DND-41 (cell line): ENCODE data around the gene TAS2R40.

Source experiments
- ATAC-seq: fragments of 200-7000 bp; cut with Tn5 transposase; 3 replicates; pipeline ENCODE4 v1.9.1; 2021; ENCODE audit warnings: low read depth; ENCODE audit not compliant: insufficient read depth
- DNase-seq: peaks from one replicate; pipeline ENCODE4 v3.0.0-alpha.2; 2020
- H2AFZ ChIP-seq: 2 replicates; pipeline ENCODE4 v1.6.0; 2012; ENCODE audit warnings: low read depth, low read length
- H3K27ac ChIP-seq: 2 replicates; pipeline ENCODE4 v1.5.1; 2012; ENCODE audit warnings: low read length, inconsistent platforms
- H3K27me3 ChIP-seq: fragments of 200-600 bp; sonication (generic); 2 replicates; pipeline ENCODE4 v1.6.0; 2012; ENCODE audit warnings: low read length, mild to moderate bottlenecking, inconsistent platforms; ENCODE audit not compliant: insufficient read depth, poor library complexity
- H3K36me3 ChIP-seq: 2 replicates; pipeline ENCODE4 v1.5.1; 2012; ENCODE audit warnings: low read length, inconsistent platforms; ENCODE audit not compliant: insufficient read depth
- H3K4me1 ChIP-seq: 2 replicates; pipeline ENCODE4 v1.5.1; 2012; ENCODE audit warnings: mild to moderate bottlenecking, low read length; ENCODE audit not compliant: insufficient read depth
- H3K4me2 ChIP-seq: 2 replicates; pipeline ENCODE4 v1.6.0; 2012; ENCODE audit warnings: mild to moderate bottlenecking, moderate library complexity, low read length, inconsistent platforms; ENCODE audit not compliant: insufficient read depth
- H3K4me3 ChIP-seq, 2 experiments: fragments of 200-600 bp in 1 of 2; shearing (Covaris generic) in 1 of 2; 2 replicates each; pipeline ENCODE4 v1.5.1; 2012 to 2016; ENCODE audit warnings: inconsistent platforms in 2 of 2, low read length in 2 of 2, mild to moderate bottlenecking in 2 of 2, low read depth in 1 of 2, moderate library complexity in 1 of 2
- H3K79me2 ChIP-seq: 2 replicates; pipeline ENCODE4 v1.6.0; 2012; ENCODE audit warnings: low read length, inconsistent platforms; ENCODE audit not compliant: insufficient read depth
- H3K9ac ChIP-seq: 2 replicates; pipeline ENCODE4 v1.6.0; 2012; ENCODE audit warnings: low read depth, mild to moderate bottlenecking, inconsistent platforms, low read length, moderate library complexity
- H3K9me3 ChIP-seq: 2 replicates; pipeline ENCODE4 v1.5.1; 2012; ENCODE audit warnings: low read length, moderate library complexity, mild to moderate bottlenecking, inconsistent platforms; ENCODE audit not compliant: insufficient read depth, severe bottlenecking
- H4K20me1 ChIP-seq: 2 replicates; pipeline ENCODE4 v1.6.0; 2012; ENCODE audit warnings: low read length; ENCODE audit not compliant: insufficient read depth
- EZH2 ChIP-seq: IDR thresholded peaks from 3 replicates; pipeline ENCODE4 v1.6.1; 2012; ENCODE audit warnings: borderline replicate concordance, low read depth, mild to moderate bottlenecking, moderate library complexity, low read length, inconsistent platforms; ENCODE audit not compliant: severe bottlenecking
- TF ChIP-seq, protein P1 (sequence below): IDR thresholded peaks from 2 replicates; pipeline ENCODE4 v1.5.1; 2012; ENCODE audit warnings: borderline replicate concordance, low read length, moderate library complexity, mild to moderate bottlenecking; ENCODE audit not compliant: poor library complexity, severe bottlenecking; ENCODE audit errors: extremely low read depth

Gene TAS2R40

DNA sequence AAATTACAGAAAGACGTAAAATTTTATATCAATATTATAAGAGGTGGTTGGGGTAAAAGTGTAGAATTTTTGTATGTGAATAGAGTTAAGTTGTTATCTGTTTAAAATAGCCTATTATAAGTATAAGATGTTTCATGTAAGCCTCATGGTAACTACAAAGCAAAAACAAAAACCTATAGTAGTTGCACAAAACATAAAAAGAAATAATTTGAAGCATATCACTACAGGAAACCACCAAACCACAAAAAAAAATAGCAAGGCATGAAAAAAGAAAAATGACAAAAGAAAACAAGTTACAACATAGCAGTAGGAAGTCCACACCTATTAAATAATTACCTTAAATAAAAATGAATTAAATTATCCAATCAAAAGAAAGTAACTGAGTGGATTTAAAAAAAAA is 29.0 kb downstream of the TAS2R40 start:
- Histone ChIP-seq H3K27ac (no peak overlapping the region), H3K36me3 (no peaks in the 10 kb centered on the region), H3K79me2 (no peaks in the 10 kb centered on the region), H2AFZ (no peak overlapping the region), H3K4me1 (peaks cover 45% of the 10 kb centered on the region), H3K9me3 (no peaks in the 10 kb centered on the region), H3K4me3 (no peak overlapping the region), H3K4me2 (0 out of 2 replicates have a peak overlapping the region, but pooled peaks have one; percentile 5), H3K9ac (no peak overlapping the region), H3K27me3 (no peaks in the 10 kb centered on the region), H4K20me1 (no peaks in the 10 kb centered on the region)
- peak; percentile 84 for ATAC-seq
- no peak for DNase-seq
- TF ChIP-seq, protein P1, sequence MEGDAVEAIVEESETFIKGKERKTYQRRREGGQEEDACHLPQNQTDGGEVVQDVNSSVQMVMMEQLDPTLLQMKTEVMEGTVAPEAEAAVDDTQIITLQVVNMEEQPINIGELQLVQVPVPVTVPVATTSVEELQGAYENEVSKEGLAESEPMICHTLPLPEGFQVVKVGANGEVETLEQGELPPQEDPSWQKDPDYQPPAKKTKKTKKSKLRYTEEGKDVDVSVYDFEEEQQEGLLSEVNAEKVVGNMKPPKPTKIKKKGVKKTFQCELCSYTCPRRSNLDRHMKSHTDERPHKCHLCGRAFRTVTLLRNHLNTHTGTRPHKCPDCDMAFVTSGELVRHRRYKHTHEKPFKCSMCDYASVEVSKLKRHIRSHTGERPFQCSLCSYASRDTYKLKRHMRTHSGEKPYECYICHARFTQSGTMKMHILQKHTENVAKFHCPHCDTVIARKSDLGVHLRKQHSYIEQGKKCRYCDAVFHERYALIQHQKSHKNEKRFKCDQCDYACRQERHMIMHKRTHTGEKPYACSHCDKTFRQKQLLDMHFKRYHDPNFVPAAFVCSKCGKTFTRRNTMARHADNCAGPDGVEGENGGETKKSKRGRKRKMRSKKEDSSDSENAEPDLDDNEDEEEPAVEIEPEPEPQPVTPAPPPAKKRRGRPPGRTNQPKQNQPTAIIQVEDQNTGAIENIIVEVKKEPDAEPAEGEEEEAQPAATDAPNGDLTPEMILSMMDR, result no peak
- TF ChIP-seq EZH2, result no peak

DNA sequence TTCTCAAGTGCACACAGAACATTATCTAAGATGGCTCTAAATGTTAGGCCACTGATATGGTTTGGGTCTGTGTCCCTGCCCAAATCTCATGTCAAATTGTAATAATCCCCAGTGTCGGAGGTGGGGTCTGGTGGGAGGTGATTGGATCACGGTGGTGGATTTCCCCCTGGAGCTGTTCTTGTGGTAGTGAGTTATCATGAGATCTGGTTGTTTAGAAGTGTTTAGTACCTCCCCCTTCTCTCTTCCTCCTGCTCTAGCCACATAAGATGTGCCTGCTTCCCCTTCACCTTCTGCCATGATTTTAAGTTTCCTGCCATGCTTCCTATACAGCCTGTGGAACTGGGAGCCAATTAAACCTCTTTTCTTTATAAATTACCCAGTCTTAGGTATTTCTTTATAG is 30.2 kb downstream of the TAS2R40 start:
- Histone ChIP-seq H3K4me1 (peaks cover 45% of the 10 kb centered on the region), H3K4me2 (no peak overlapping the region), H3K9me3 (no peaks in the 10 kb centered on the region), H3K27ac (no peak overlapping the region), H3K27me3 (no peaks in the 10 kb centered on the region), H3K9ac (no peak overlapping the region), H3K79me2 (no peaks in the 10 kb centered on the region), H3K36me3 (no peaks in the 10 kb centered on the region), H2AFZ (no peak overlapping the region), H3K4me3 (no peak overlapping the region), H4K20me1 (no peaks in the 10 kb centered on the region)
- TF ChIP-seq, protein P1, result no peak
- no peak for TF ChIP-seq EZH2
- DNase-seq, result no peak
- peak; percentile 63; the same call in 2 of the 3 replicates for ATAC-seq

DNA sequence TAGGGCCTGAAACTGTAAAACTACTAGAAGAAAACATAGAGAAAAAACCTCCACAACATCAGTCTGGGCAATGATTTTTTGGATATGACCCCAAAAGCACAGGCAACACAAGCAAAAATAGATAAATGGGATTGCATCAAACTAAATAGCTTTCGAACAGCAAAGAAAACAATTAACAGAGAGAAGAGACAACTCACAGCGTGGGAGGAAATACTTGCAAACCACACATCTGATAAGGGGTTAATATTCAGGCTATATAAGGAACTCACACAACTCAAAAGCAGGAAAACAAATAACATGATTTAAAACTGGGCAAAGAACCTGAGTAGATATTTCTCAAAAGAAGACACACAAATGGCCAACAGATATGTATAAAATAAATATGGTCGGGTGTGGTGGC is 33.7 kb downstream of the TAS2R40 start:
- Histone ChIP-seq H3K27ac (no peak overlapping the region), H3K4me2 (no peak overlapping the region), H3K4me1 (peaks cover 30% of the 10 kb centered on the region), H2AFZ (no peak overlapping the region), H3K9me3 (no peaks in the 10 kb centered on the region), H3K9ac (no peak overlapping the region), H3K4me3 (no peak overlapping the region), H4K20me1 (no peaks in the 10 kb centered on the region), H3K36me3 (no peaks in the 10 kb centered on the region), H3K79me2 (no peaks in the 10 kb centered on the region), H3K27me3 (no peaks in the 10 kb centered on the region)
- TF ChIP-seq, protein P1, result no peak
- TF ChIP-seq EZH2, result no peak
- ATAC-seq (0 out of 3 replicates have a peak, but pooled peaks have one; percentile 35), DNase-seq (no peak)

- no peak overlapping the region for H3K27ac ChIP-seq
- H3K79me2 ChIP-seq, result no peaks in the 10 kb centered on the region
- H3K27me3 ChIP-seq, result no peaks in the 10 kb centered on the region
- ATAC-seq (peak; percentile 44; the same call in 2 of the 3 replicates), DNase-seq (no peak)
- H3K4me3 ChIP-seq, result no peak overlapping the region
- H3K36me3 ChIP-seq, result no peaks in the 10 kb centered on the region
- H3K9ac ChIP-seq, result no peak overlapping the region
- TF ChIP-seq, protein P1, result peak; percentile 39
- TF ChIP-seq EZH2, result no peak
- H4K20me1 ChIP-seq, result no peaks in the 10 kb centered on the region
- no peak overlapping the region for H3K4me2 ChIP-seq
- no peak overlapping the region for H2AFZ ChIP-seq
- no peaks in the 10 kb centered on the region for H3K9me3 ChIP-seq
- H3K4me1 ChIP-seq, result peaks cover 22% of the 10 kb centered on the region
Observed at GRCh38 chr7:143256325-143256724, 34.5 kb downstream of the TAS2R40 start.
